Adrenal gland (tissue), 12 donors: Measurements from ENCODE around the gene C1QTNF8. TPM values are rescaled to one million over a fixed set of nuclear protein-coding genes. Genes with fewer than 3 reads are reported as not detected.

Experiments
- DNase-seq, 7 donors: peaks; one replicate each; pipeline ENCODE4 v3.0.0-alpha.2; 2019 to 2020
- H3K27ac ChIP-seq, 5 donors: fragments of 200-600 bp; sonication (generic) in 4 of 5; 1 replicate in 3 of 5; 2 replicates in 2 of 5; pipeline versions ENCODE4 v1.5.1 to v1.8.0; 2016 to 2020; ENCODE audit warnings: mild to moderate bottlenecking in 1 of 5
- H3K27me3 ChIP-seq: fragments of 200-600 bp; 2 replicates; pipeline ENCODE4 v1.8.0; 2021
- H3K36me3 ChIP-seq, 2 donors: fragments of 200-600 bp; replicated peaks in 1 of 2; 1 replicate in 1 of 2; 2 replicates in 1 of 2; pipeline versions ENCODE4 v1.5.1 to v1.8.0; 2018 to 2022
- H3K4me1 ChIP-seq, 2 donors: fragments of 200-600 bp; replicated peaks in 1 of 2; 1 replicate in 1 of 2; 2 replicates in 1 of 2; pipeline versions ENCODE4 v1.5.1 to v1.8.0; 2018 to 2021
- H3K4me3 ChIP-seq, 4 donors: fragments of 200-600 bp; sonication (generic) in 3 of 4; one replicate each; pipeline ENCODE4 v1.5.1; 2016 to 2018
- H3K9me3 ChIP-seq, 3 donors: fragments of 200-600 bp; sonication (generic) in 1 of 3; replicated peaks in 1 of 3; 1 replicate in 2 of 3; 2 replicates in 1 of 3; pipeline versions ENCODE4 v1.5.1 to v1.8.0; 2016 to 2021
- CTCF ChIP-seq, 6 experiments: fragments of 450-650 bp in 4 of 6; fragments of 200-600 bp in 2 of 6; sonication (generic) in 1 of 6; IDR thresholded peaks; 1 replicate in 5 of 6; 2 replicates in 1 of 6; pipeline versions ENCODE4 v1.5.1 to v1.8.0; 2016 to 2021; ENCODE audit warnings: antibody characterized with exemption in 6 of 6, mild to moderate bottlenecking in 2 of 6, moderate library complexity in 1 of 6
- POLR2A ChIP-seq, 2 donors: fragments of 450-650 bp; IDR thresholded peaks; one replicate each; pipeline ENCODE4 v1.6.1; 2017; ENCODE audit warnings: antibody characterized with exemption in 2 of 2, mild to moderate bottlenecking in 2 of 2, moderate library complexity in 1 of 2
- WGBS, 4 donors: extraction: QIAGEN DNeasy Blood & Tissue Kit in 2 of 4; methylation state at CpG; one replicate each; pipeline versions ENCODE4 v1.1.5 to v1.1.7; 2013 to 2017; 5-methylcytosine and 5-hydroxymethylcytosine counted together
- intact Hi-C, 2 donors: fragments of 100-400 bp; cut with DNase I; formaldehyde crosslinking; loops; one replicate each; pipeline versions ENCODE4 v1.14.1 to v1.15.0; 2022 to 2023
- polyA plus RNA-seq, 3 donors: library from polyadenylated mRNA; stranded (reverse); fragments of 200-250 nt in 2 of 3; fragments of 350-450 nt in 1 of 3; fragmentation: Illumina TruSeq in 1 of 3; extraction: RNeasy Lipid Tissue Mini Kit (QIAGEN cat#74804) in 1 of 3; gene quantifications; one replicate each; pipeline ENCODE4 v1.2.3, GENCODE V29; 2013 to 2014
- total RNA-seq, 9 donors: library from RNA; depleted of rRNA in 4 of 9; stranded (reverse); fragments of >200 nt in 4 of 9; fragments of 120-200 nt in 1 of 9; fragmentation: NEBNext Ultra II Directional in 1 of 9; extraction: Animal tissue kit (Norgen Biotek cat#: 25700) in 1 of 9; gene quantifications; one replicate each; pipeline versions ENCODE4 v1.1.0 to v1.2.4, GENCODE V29; 2013 to 2023
- donor health status: healthy with polysubstance abuse.
- donor health status: Bipolar disorder and iron deficiency.
- donor health status: DM: yes; HTN: yes; CAD: no.
- donor health status: DM: no; HTN: no; CAD: no.
- donor health status: DM: no; HTN: no; CAD: no.
- donor health status: DM: yes; HTN: yes; CAD: no.

C1QTNF8 gene
- total and polyA plus RNA-seq, 12 donors: 0.14 to 0.64 (median 0.25) TPM; not detected in 8

GRCh38 chr16:1130382-1130781 is 34.3 kb upstream of the C1QTNF8 start:
- intact Hi-C loops: no loop called here
- WGBS, 4 donors: 81 to 91% (median 87%) methylated on average over 3 to 8 of the region's 8 CpGs; no CpG with 5 or more reads in 1 of the 4 donors
- DNase-seq: no peak

GRCh38 chr16:1129106-1129960 is 33.3 kb upstream of the C1QTNF8 start:
- 91 to 95% (median 94%) methylated on average over 17 to 48 of the region's 48 CpGs for WGBS, 4 donors
- no peak for DNase-seq

More at GRCh38 chr16:1130382-1130781, 34.3 kb upstream of the C1QTNF8 start:
- H3K27ac ChIP-seq: no peak overlapping the region
- H3K4me3 ChIP-seq: no peak overlapping the region
- H3K36me3 ChIP-seq: no peaks in the 10 kb centered on the region
- no peaks in the 10 kb centered on the region for H3K9me3 ChIP-seq
- peaks cover 4 to 6% of the 10 kb centered on the region in 2 donors for H3K4me1 ChIP-seq
- no peaks in the 10 kb centered on the region for H3K27me3 ChIP-seq
- no peak for TF ChIP-seq CTCF (IDR thresholded peaks at IDR 0.05)
- TF ChIP-seq POLR2A (IDR thresholded peaks at IDR 0.05): no peak

GRCh38 chr16:1127971-1128715 is 32.1 kb upstream of the C1QTNF8 start:
- 90 to 95% (median 92%) methylated on average over 18 to 31 of the region's 31 CpGs for WGBS, 4 donors
- TF ChIP-seq CTCF (IDR thresholded peaks at IDR 0.05) (no peak), POLR2A (IDR thresholded peaks at IDR 0.05) (no peak)
- no peaks in the 10 kb centered on the region for H3K36me3 ChIP-seq
- no peaks in the 10 kb centered on the region for H3K9me3 ChIP-seq
- no peaks in the 10 kb centered on the region for H3K27me3 ChIP-seq
- intact Hi-C loops: no loop called here
- no peak overlapping the region for H3K27ac ChIP-seq
- no peak overlapping the region for H3K4me3 ChIP-seq
- H3K4me1 ChIP-seq: no peaks in the 10 kb centered on the region
- no peak for DNase-seq

More at GRCh38 chr16:1129106-1129960, 33.3 kb upstream of the C1QTNF8 start:
- Histone ChIP-seq H3K36me3 (no peaks in the 10 kb centered on the region), H3K4me3 (no peak overlapping the region), H3K4me1 (no peaks in the 10 kb centered on the region), H3K27me3 (no peaks in the 10 kb centered on the region), H3K9me3 (no peaks in the 10 kb centered on the region), H3K27ac (no peak overlapping the region)
- TF ChIP-seq CTCF (IDR thresholded peaks at IDR 0.05): no peak
- TF ChIP-seq POLR2A (IDR thresholded peaks at IDR 0.05): no peak
- intact Hi-C loops: no loop called here

- Histone ChIP-seq H3K9me3 (no peaks in the 10 kb centered on the region), H3K4me3 (no peak overlapping the region), H3K4me1 (no peaks in the 10 kb centered on the region), H3K36me3 (no peaks in the 10 kb centered on the region), H3K27me3 (no peaks in the 10 kb centered on the region), H3K27ac (no peak overlapping the region)
- 47 to 74% (median 72%) methylated on average over 10 to 16 of the region's 16 CpGs for WGBS, 4 donors
- intact Hi-C loops: no loop called here
- TF ChIP-seq POLR2A (IDR thresholded peaks at IDR 0.05) (no peak), CTCF (IDR thresholded peaks at IDR 0.05) (no peak)
- DNase-seq: no peak
These were observed 31.1 kb upstream of the C1QTNF8 start for GRCh38 chr16:1127101-1127500.
